HL-60 (cell line): ENCODE results near the gene ELMO1.

ENCODE experiments used
- DNase-seq, 2 experiments: peaks; one replicate each; pipeline ENCODE4 v3.0.0-alpha.2; 2010 to 2020; ENCODE audit warnings: low read depth in 1 of 2, low spot score in 1 of 2
- H3K27ac ChIP-seq: fragments of 250-450 bp; sonication (Bioruptor Pico); replicated peaks from 2 replicates; pipeline ENCODE4 v1.5.1; 2020; ENCODE audit warnings: mild to moderate bottlenecking, moderate library complexity
- H3K27me3 ChIP-seq: fragments of 250-450 bp; sonication (Bioruptor Pico); 2 replicates; pipeline ENCODE4 v1.5.1; 2021; ENCODE audit warnings: mild to moderate bottlenecking, moderate library complexity; ENCODE audit not compliant: insufficient read depth, poor library complexity, severe bottlenecking
- H3K4me3 ChIP-seq: replicated peaks from 2 replicates; pipeline ENCODE4 v1.5.1; 2011; ENCODE audit warnings: mild to moderate bottlenecking, control low read depth, low read length; ENCODE audit not compliant: insufficient read depth
- CTCF ChIP-seq: IDR thresholded peaks from one replicate; pipeline ENCODE4 v1.5.1; 2011; ENCODE audit warnings: low read length, control low read depth, inconsistent platforms; ENCODE audit not compliant: insufficient read depth
- GABPA ChIP-seq: IDR thresholded peaks from 2 replicates; pipeline ENCODE4 v1.6.1; 2012; ENCODE audit warnings: low read depth
- POLR2AphosphoS5 ChIP-seq: IDR thresholded peaks from 2 replicates; pipeline ENCODE4 v1.6.1; 2012; ENCODE audit warnings: low read depth
- SPI1 ChIP-seq: IDR thresholded peaks from 2 replicates; pipeline ENCODE4 v1.6.1; 2012; ENCODE audit warnings: low read depth, mild to moderate bottlenecking, borderline replicate concordance
- TF ChIP-seq, protein P1 (sequence below): IDR thresholded peaks from 2 replicates; pipeline ENCODE4 v1.6.1; 2012; ENCODE audit warnings: low read depth; ENCODE audit not compliant: insufficient replicate concordance

Gene ELMO1

DNA sequence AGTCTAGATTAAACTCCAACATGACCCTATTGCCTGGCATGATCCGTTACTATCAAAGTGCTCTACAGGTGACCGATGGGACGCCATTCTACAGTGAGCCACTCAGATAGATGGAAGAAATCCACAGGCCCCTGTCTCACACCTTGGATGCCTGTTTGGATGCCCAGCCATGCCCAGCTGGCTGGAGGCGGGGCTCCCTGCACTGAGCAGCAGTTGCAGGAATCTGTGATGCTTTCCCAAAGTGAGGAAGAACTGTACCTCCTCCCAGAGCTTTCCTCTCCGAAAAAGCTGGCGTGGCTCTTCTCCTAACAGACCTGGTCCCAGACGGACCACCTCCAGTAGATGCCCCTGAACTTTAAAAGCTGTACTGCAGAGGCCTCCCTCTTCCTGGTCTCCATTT, 253.3 kb downstream of the ELMO1 start:
- H3K27ac ChIP-seq = no peak overlapping the region
- no peak overlapping the region for H3K4me3 ChIP-seq
- TF ChIP-seq POLR2AphosphoS5 (no peak), GABPA (no peak), CTCF (no peak), SPI1 (no peak)
- TF ChIP-seq, protein P1, sequence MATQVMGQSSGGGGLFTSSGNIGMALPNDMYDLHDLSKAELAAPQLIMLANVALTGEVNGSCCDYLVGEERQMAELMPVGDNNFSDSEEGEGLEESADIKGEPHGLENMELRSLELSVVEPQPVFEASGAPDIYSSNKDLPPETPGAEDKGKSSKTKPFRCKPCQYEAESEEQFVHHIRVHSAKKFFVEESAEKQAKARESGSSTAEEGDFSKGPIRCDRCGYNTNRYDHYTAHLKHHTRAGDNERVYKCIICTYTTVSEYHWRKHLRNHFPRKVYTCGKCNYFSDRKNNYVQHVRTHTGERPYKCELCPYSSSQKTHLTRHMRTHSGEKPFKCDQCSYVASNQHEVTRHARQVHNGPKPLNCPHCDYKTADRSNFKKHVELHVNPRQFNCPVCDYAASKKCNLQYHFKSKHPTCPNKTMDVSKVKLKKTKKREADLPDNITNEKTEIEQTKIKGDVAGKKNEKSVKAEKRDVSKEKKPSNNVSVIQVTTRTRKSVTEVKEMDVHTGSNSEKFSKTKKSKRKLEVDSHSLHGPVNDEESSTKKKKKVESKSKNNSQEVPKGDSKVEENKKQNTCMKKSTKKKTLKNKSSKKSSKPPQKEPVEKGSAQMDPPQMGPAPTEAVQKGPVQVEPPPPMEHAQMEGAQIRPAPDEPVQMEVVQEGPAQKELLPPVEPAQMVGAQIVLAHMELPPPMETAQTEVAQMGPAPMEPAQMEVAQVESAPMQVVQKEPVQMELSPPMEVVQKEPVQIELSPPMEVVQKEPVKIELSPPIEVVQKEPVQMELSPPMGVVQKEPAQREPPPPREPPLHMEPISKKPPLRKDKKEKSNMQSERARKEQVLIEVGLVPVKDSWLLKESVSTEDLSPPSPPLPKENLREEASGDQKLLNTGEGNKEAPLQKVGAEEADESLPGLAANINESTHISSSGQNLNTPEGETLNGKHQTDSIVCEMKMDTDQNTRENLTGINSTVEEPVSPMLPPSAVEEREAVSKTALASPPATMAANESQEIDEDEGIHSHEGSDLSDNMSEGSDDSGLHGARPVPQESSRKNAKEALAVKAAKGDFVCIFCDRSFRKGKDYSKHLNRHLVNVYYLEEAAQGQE = no peak
- no peaks in the 10 kb centered on the region for H3K27me3 ChIP-seq
- DNase-seq = no peak

DNA sequence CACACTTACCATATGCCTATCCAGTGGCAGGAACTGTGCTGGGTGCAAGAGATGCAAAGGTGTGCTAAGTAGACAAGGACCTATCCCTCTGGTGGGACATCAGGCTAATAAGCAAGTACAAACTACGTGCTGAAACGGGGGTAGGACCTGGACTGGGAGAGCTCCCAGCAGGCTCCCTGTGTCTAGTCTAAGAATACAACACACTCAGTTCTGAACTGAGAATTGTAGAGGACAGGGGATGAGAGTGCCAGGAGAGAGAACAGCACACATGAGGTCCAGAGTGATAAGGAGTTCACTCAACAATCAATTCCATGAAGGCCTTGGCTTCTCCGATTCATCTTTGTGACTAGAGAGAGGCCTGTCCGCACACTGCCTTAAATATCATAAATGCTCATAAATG, 253.7 kb downstream of the ELMO1 start:
- Histone ChIP-seq H3K27me3 (no peaks in the 10 kb centered on the region), H3K4me3 (no peak overlapping the region), H3K27ac (no peak overlapping the region)
- TF ChIP-seq GABPA = no peak
- no peak for TF ChIP-seq POLR2AphosphoS5
- TF ChIP-seq, protein P1 = no peak
- TF ChIP-seq CTCF = no peak
- TF ChIP-seq SPI1 = no peak
- DNase-seq = no peak

- H3K27me3 ChIP-seq = no peaks in the 10 kb centered on the region
- no peak overlapping the region for H3K27ac ChIP-seq
- no peak overlapping the region for H3K4me3 ChIP-seq
- TF ChIP-seq CTCF (no peak), SPI1 (no peak), GABPA (no peak), POLR2AphosphoS5 (no peak)
- TF ChIP-seq, protein P1 = no peak
- DNase-seq = no peak
Observed at GRCh38 chr7:37193775-37194135, 254.9 kb downstream of the ELMO1 start.
